HepG2 (cell line): ENCODE data around the gene ENPP1. TPM values are rescaled to one million over a fixed set of nuclear protein-coding genes. Genes with fewer than 3 reads are reported as not detected.

Experiments used
- EHMT2 ChIP-seq: fragments of 200-600 bp; sonication (generic); IDR thresholded peaks from 2 replicates; pipeline ENCODE4 v1.7.0; 2017; ENCODE audit warnings: antibody characterized with exemption, low read depth, low read length, borderline replicate concordance
- HIVEP1 ChIP-seq: sonication (generic); formaldehyde crosslinking; IDR thresholded peaks from 2 replicates; pipeline ENCODE4 v1.4.0; 2020; ENCODE audit warnings: mild to moderate bottlenecking, missing genetic modification reagents
- MYC ChIP-seq: sonication (generic); formaldehyde crosslinking; IDR thresholded peaks from 2 replicates; pipeline ENCODE4 v1.9.0; 2021; ENCODE audit warnings: missing genetic modification reagents, borderline replicate concordance
- POLR2AphosphoS5 ChIP-seq: IDR thresholded peaks from 2 replicates; pipeline ENCODE4 v1.6.1; 2012; ENCODE audit warnings: low read depth, low read length
- RXRB ChIP-seq: IDR thresholded peaks from 2 replicates; pipeline ENCODE4 v1.6.1; 2016; ENCODE audit warnings: borderline replicate concordance, missing genetic modification reagents, missing compliant biosample characterization
- XBP1 ChIP-seq: sonication (generic); formaldehyde crosslinking; IDR thresholded peaks from 2 replicates; pipeline ENCODE4 v1.5.0; 2020; ENCODE audit warnings: missing genetic modification reagents
- ZBTB20 ChIP-seq: sonication (generic); formaldehyde crosslinking; IDR thresholded peaks from 2 replicates; pipeline ENCODE4 v1.8.1; 2023; ENCODE audit warnings: missing genetic modification reagents, low read depth, mild to moderate bottlenecking, borderline replicate concordance
- ZNF10 ChIP-seq: sonication (generic); formaldehyde crosslinking; IDR thresholded peaks from 2 replicates; pipeline ENCODE4 v1.4.0; 2020; ENCODE audit warnings: mild to moderate bottlenecking, low read depth, missing genetic modification reagents, borderline replicate concordance
- ZNF138 ChIP-seq: sonication (generic); formaldehyde crosslinking; IDR thresholded peaks from 2 replicates; pipeline ENCODE4 v1.5.0; 2020; ENCODE audit warnings: mild to moderate bottlenecking, low read depth, missing genetic modification reagents
- ZNF777 ChIP-seq: sonication (generic); formaldehyde crosslinking; IDR thresholded peaks from 2 replicates; pipeline ENCODE4 v1.4.0; 2020; ENCODE audit warnings: missing genetic modification reagents
- polyA plus RNA-seq, 8 experiments: library from polyadenylated mRNA; depleted of rRNA in 3 of 8; stranded (reverse) in 7 of 8; unstranded in 1 of 8; fragments of >200 nt; fragmentation: Illumina TruSeq in 4 of 8; extraction: Trizol in 4 of 8; gene quantifications; 2 replicates each; pipeline versions ENCODE4 v1.2.1 to v1.2.3, GENCODE V29; 2011 to 2016; ENCODE audit warnings: low read depth in 4 of 8, missing spikeins in 1 of 8, mixed read lengths in 1 of 8; ENCODE audit not compliant: insufficient read depth in 1 of 8
- total RNA-seq, 5 experiments: library from RNA; depleted of rRNA; stranded (reverse); fragments of >200 nt; fragmentation: Illumina TruSeq; extraction: Trizol; gene quantifications; 2 replicates each; pipeline ENCODE4 v1.2.3, GENCODE V29; 2016; ENCODE audit warnings: low read depth in 1 of 5
- TF ChIP-seq, protein P1 (sequence below): sonication (generic); formaldehyde crosslinking; IDR thresholded peaks from 2 replicates; pipeline ENCODE4 v1.9.0; 2021; ENCODE audit warnings: missing genetic modification reagents, borderline replicate concordance
- TF ChIP-seq, protein P2 (sequence below): sonication (generic); formaldehyde crosslinking; IDR thresholded peaks from 2 replicates; pipeline ENCODE4 v1.4.0; 2020; ENCODE audit warnings: missing genetic modification reagents
- TF ChIP-seq, protein P3 (sequence below), 2 experiments: fragments of 450-650 bp in 1 of 2; sonication (generic) in 1 of 2; formaldehyde crosslinking; IDR thresholded peaks; 2 replicates each; pipeline versions ENCODE4 v1.5.0 to v1.8.0; 2020 to 2022; ENCODE audit warnings: mild to moderate bottlenecking in 1 of 2, missing genetic modification reagents in 1 of 2
- TF ChIP-seq, protein P4 (sequence below): sonication (generic); formaldehyde crosslinking; IDR thresholded peaks from 2 replicates; pipeline ENCODE4 v1.5.0; 2020; ENCODE audit warnings: mild to moderate bottlenecking, missing genetic modification reagents
- TF ChIP-seq, protein P5 (sequence below), 2 experiments: sonication (generic) in 1 of 2; formaldehyde crosslinking in 1 of 2; IDR thresholded peaks; 2 replicates each; pipeline versions ENCODE4 v1.4.0 to v1.6.1; 2018 to 2020; ENCODE audit warnings: missing genetic modification reagents in 2 of 2, borderline replicate concordance in 1 of 2, low read depth in 1 of 2, mild to moderate bottlenecking in 1 of 2, missing biosample characterization in 1 of 2

Gene ENPP1
- total and polyA plus RNA-seq, 2 of the 13 experiments (the other 11 are each of a cell fraction or from before 2014, with no cell fraction given): 56.5 to 160 TPM

DNA sequence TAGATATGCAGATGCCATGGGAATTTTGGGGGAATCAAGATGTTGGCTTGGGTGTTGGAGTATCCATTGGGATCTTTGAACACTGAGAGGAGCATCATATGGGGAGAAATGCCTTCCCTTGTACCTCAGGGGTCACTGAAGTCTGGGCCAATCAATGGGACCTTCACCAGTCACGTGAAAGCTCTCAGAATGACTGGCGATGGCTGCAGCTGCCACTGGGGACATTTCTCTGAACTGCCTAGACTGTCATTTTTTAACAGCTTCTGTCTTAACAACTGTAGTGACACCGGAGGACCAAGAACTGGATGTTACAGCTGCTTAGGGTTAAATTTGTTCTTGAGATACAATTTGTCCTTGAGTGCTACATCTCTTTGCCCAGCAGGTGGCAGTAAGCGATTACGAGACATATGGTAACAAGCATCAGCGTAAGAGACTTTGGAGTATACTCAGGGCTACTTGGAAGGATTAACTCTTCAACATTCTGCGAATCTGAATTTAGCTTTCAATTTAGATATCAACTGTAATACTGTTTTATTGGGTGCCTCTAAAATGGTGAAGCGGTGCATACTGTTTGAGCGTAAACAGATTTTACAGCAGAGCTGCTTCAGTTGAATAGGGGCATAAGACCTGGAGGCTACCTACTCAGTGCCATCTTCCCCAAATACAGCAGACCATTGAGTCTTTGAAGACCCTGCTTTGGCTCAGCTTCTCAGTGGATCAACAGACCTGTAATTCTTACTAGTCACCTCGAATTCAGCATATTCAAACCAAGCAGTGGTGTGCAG is 107.3 kb downstream of the ENPP1 start (continued):
- TF ChIP-seq, protein P1, sequence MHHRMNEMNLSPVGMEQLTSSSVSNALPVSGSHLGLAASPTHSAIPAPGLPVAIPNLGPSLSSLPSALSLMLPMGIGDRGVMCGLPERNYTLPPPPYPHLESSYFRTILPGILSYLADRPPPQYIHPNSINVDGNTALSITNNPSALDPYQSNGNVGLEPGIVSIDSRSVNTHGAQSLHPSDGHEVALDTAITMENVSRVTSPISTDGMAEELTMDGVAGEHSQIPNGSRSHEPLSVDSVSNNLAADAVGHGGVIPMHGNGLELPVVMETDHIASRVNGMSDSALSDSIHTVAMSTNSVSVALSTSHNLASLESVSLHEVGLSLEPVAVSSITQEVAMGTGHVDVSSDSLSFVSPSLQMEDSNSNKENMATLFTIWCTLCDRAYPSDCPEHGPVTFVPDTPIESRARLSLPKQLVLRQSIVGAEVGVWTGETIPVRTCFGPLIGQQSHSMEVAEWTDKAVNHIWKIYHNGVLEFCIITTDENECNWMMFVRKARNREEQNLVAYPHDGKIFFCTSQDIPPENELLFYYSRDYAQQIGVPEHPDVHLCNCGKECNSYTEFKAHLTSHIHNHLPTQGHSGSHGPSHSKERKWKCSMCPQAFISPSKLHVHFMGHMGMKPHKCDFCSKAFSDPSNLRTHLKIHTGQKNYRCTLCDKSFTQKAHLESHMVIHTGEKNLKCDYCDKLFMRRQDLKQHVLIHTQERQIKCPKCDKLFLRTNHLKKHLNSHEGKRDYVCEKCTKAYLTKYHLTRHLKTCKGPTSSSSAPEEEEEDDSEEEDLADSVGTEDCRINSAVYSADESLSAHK (CRISPR knock-in tag): no peak
- no peak for TF ChIP-seq RXRB (CRISPR knock-in tag)
- TF ChIP-seq HIVEP1: no peak
- no peak for TF ChIP-seq ZNF10 (CRISPR knock-in tag)
- no peak for TF ChIP-seq EHMT2
- TF ChIP-seq ZNF777: no peak
- TF ChIP-seq ZNF138 (CRISPR knock-in tag): no peak
- TF ChIP-seq XBP1 (CRISPR knock-in tag): no peak
- TF ChIP-seq, protein P2, sequence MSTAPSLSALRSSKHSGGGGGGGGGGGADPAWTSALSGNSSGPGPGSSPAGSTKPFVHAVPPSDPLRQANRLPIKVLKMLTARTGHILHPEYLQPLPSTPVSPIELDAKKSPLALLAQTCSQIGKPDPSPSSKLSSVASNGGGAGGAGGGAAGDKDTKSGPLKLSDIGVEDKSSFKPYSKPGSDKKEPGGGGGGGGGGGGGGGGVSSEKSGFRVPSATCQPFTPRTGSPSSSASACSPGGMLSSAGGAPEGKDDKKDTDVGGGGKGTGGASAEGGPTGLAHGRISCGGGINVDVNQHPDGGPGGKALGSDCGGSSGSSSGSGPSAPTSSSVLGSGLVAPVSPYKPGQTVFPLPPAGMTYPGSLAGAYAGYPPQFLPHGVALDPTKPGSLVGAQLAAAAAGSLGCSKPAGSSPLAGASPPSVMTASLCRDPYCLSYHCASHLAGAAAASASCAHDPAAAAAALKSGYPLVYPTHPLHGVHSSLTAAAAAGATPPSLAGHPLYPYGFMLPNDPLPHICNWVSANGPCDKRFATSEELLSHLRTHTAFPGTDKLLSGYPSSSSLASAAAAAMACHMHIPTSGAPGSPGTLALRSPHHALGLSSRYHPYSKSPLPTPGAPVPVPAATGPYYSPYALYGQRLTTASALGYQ (CRISPR knock-in tag): no peak
- TF ChIP-seq, protein P3, sequence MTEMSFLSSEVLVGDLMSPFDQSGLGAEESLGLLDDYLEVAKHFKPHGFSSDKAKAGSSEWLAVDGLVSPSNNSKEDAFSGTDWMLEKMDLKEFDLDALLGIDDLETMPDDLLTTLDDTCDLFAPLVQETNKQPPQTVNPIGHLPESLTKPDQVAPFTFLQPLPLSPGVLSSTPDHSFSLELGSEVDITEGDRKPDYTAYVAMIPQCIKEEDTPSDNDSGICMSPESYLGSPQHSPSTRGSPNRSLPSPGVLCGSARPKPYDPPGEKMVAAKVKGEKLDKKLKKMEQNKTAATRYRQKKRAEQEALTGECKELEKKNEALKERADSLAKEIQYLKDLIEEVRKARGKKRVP (CRISPR knock-in tag; IDR thresholded peaks at IDR 0.05): no peak
- TF ChIP-seq POLR2AphosphoS5: no peak
- TF ChIP-seq ZBTB20 (CRISPR knock-in tag): no peak
- TF ChIP-seq, protein P4, sequence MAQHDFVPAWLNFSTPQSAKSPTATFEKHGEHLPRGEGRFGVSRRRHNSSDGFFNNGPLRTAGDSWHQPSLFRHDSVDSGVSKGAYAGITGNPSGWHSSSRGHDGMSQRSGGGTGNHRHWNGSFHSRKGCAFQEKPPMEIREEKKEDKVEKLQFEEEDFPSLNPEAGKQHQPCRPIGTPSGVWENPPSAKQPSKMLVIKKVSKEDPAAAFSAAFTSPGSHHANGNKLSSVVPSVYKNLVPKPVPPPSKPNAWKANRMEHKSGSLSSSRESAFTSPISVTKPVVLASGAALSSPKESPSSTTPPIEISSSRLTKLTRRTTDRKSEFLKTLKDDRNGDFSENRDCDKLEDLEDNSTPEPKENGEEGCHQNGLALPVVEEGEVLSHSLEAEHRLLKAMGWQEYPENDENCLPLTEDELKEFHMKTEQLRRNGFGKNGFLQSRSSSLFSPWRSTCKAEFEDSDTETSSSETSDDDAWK (CRISPR knock-in tag): no peak
- TF ChIP-seq, protein P5, sequence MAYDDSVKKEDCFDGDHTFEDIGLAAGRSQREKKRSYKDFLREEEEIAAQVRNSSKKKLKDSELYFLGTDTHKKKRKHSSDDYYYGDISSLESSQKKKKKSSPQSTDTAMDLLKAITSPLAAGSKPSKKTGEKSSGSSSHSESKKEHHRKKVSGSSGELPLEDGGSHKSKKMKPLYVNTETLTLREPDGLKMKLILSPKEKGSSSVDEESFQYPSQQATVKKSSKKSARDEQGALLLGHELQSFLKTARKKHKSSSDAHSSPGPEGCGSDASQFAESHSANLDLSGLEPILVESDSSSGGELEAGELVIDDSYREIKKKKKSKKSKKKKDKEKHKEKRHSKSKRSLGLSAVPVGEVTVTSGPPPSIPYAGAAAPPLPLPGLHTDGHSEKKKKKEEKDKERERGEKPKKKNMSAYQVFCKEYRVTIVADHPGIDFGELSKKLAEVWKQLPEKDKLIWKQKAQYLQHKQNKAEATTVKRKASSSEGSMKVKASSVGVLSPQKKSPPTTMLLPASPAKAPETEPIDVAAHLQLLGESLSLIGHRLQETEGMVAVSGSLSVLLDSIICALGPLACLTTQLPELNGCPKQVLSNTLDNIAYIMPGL (CRISPR knock-in tag; IDR thresholded peaks at IDR 0.05; ENCODE audit: borderline replicate concordance in 1 of 2, low read depth in 1 of 2): peak; percentile 46 to 47; a peak in 3 of 4 replicates
- TF ChIP-seq MYC: no peak
